AG04449 (cell line): Measurements from ENCODE around the gene LIMK2.

Source experiments
- CTCF ChIA-PET: fragments of 350-600 bp; formaldehyde crosslinking; extraction: SDS; loops from one replicate; lab custom pipeline; 2021; ENCODE audit warnings: antibody characterized with exemption; lab: Yijun Ruan, JAX
- POLR2A ChIA-PET: fragments of 400-600, 350-600 bp; formaldehyde crosslinking; extraction: SDS; loops from one replicate; lab custom pipeline; 2020; ENCODE audit warnings: antibody characterized with exemption, inconsistent platforms; lab: Yijun Ruan, JAX
- DNase-seq: peaks from one replicate; pipeline ENCODE4 v3.0.0-alpha.2; 2010; ENCODE audit warnings: low read depth, low spot score
- H3K4me3 ChIP-seq: 2 replicates; pipeline ENCODE4 v1.5.1; 2011; ENCODE audit warnings: low read depth, mild to moderate bottlenecking, control low read depth, low read length
- CTCF ChIP-seq: IDR thresholded peaks from one replicate; pipeline ENCODE4 v1.5.1; 2011; ENCODE audit warnings: mild to moderate bottlenecking, moderate library complexity, low read length, control low read depth, inconsistent platforms; ENCODE audit not compliant: insufficient read depth; ENCODE audit errors: missing control alignments

LIMK2 gene

GRCh38 chr22:31262312-31263133 lies 50.4 kb downstream of the LIMK2 start:
- ChIA-PET POLR2A (interaction anchor here (1.0 kb wide), 1 partner anchor 11 kb away, joined by 3 read pairs; no protein-coding TSS in a partner anchor), CTCF (interaction anchor here (1.4 to 18.9 kb wide), 5 partner anchors 8 to 50 kb away, joined by 3 to 285 read pairs (median 4); partner anchors contain the start of genes LIMK2 and PIK3IP1)
- no peak for DNase-seq
- H3K4me3 ChIP-seq, result no peak overlapping the region
- TF ChIP-seq CTCF, result no peak

GRCh38 chr22:31263896-31264640 lies 52.0 kb downstream of the LIMK2 start:
- TF ChIP-seq CTCF, result no peak
- no peak for DNase-seq
- ChIA-PET POLR2A (no interaction called here), CTCF (interaction anchor here (1.0 to 18.9 kb wide), 3 partner anchors 7 to 93 kb away, joined by 3 to 285 read pairs (median 9); partner anchors contain the start of gene LIMK2)
- no peak overlapping the region for H3K4me3 ChIP-seq

GRCh38 chr22:31268281-31268680 lies 56.2 kb downstream of the LIMK2 start:
- no peak overlapping the region for H3K4me3 ChIP-seq
- POLR2A ChIA-PET, result interaction anchor here (0.6 kb wide), 1 partner anchor 161 kb away, joined by 3 read pairs; the partner anchor contains the start of gene SELENOM
- no peak for TF ChIP-seq CTCF
- CTCF ChIA-PET, result interaction anchor here (1.1 to 10.8 kb wide), 7 partner anchors 13 to 321 kb away, joined by 3 to 285 read pairs (median 6); partner anchors contain the start of gene LIMK2
- no peak for DNase-seq

GRCh38 chr22:31269892-31270579 lies 57.9 kb downstream of the LIMK2 start:
- no peak overlapping the region for H3K4me3 ChIP-seq
- CTCF ChIA-PET, result interaction anchor here (1.1 to 10.8 kb wide), 9 partner anchors 9 to 186 kb away, joined by 3 to 285 read pairs (median 6); partner anchors contain the start of genes LIMK2 and SELENOM
- TF ChIP-seq CTCF, result no peak
- POLR2A ChIA-PET, result no interaction called here
- no peak for DNase-seq

- DNase-seq, result no peak
Observed at GRCh38 chr22:31271026-31271425, 58.9 kb downstream of the LIMK2 start.

More at GRCh38 chr22:31271026-31271425, 58.9 kb downstream of the LIMK2 start:
- H3K4me3 ChIP-seq, result no peak overlapping the region
- CTCF ChIA-PET, result interaction anchor here (1.1 to 10.8 kb wide), 12 partner anchors 8 to 187 kb away, joined by 3 to 285 read pairs (median 8); partner anchors contain the start of genes LIMK2 and SELENOM
- POLR2A ChIA-PET, result interaction anchor here (0.7 kb wide), 1 partner anchor 12 kb away, joined by 3 read pairs; no protein-coding TSS in a partner anchor
- no peak for TF ChIP-seq CTCF
